PFSK-1 (cell line): Measurements from ENCODE around the gene CREB3L4.
A peak's percentile ranks its signal among the peaks of the same experiment; 100 is the strongest.

Source experiments
- FOXP2 ChIP-seq: optimal IDR thresholded peaks from 2 replicates; pipeline ENCODE3; 2011; ENCODE audit warnings: borderline replicate concordance, control low read depth, inconsistent platforms; ENCODE audit not compliant: insufficient read depth; ENCODE audit errors: extremely low read length, extremely low read depth
- POLR2AphosphoS5 ChIP-seq: IDR thresholded peaks from 2 replicates; pipeline ENCODE4 v1.6.1; 2012; ENCODE audit warnings: low read depth, mild to moderate bottlenecking, control low read depth, low read length, moderate library complexity
- REST ChIP-seq, 2 experiments: IDR thresholded peaks; 2 replicates each; pipeline versions ENCODE4 v1.6.1 to v1.8.0; 2011 to 2012; ENCODE audit warnings: low read depth in 2 of 2, low read length in 2 of 2, control low read depth in 1 of 2, inconsistent platforms in 1 of 2, mild to moderate bottlenecking in 1 of 2, moderate library complexity in 1 of 2; ENCODE audit not compliant: insufficient read depth in 1 of 2
- SIN3A ChIP-seq: IDR thresholded peaks from 2 replicates; pipeline ENCODE4 v1.6.1; 2012; ENCODE audit warnings: mild to moderate bottlenecking, low read length, moderate library complexity, borderline replicate concordance; ENCODE audit not compliant: insufficient read depth
- TAF1 ChIP-seq: IDR thresholded peaks from 2 replicates; pipeline ENCODE4 v1.6.1; 2012; ENCODE audit warnings: low read length, control low read depth, borderline replicate concordance; ENCODE audit not compliant: insufficient read depth

Gene CREB3L4

DNA sequence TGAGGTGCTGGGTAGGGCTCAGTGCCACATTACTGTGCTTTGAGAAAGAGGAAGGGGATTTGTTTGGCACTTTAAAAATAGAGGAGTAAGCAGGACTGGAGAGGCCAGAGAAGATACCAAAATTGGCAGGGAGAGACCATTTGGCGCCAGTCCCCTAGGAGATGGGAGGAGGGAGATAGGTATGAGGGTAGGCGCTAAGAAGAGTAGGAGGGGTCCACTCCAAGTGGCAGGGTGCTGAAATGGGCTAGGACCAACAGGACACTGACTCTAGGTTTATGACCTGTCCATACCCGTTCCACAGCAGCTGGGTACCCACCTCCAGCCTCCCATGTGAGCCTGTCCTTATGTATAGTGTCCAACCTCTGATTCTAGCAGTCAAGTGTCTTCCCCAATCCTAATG lies 8.2 kb upstream of the CREB3L4 start:
- TF ChIP-seq REST (IDR thresholded peaks at IDR 0.05; ENCODE audit: insufficient read depth in 1 of 2, low read depth in 2 of 2, low read length in 2 of 2) = no peak
- TF ChIP-seq TAF1 = no peak
- TF ChIP-seq FOXP2 = no peak
- TF ChIP-seq POLR2AphosphoS5 = no peak
- TF ChIP-seq SIN3A = no peak

DNA sequence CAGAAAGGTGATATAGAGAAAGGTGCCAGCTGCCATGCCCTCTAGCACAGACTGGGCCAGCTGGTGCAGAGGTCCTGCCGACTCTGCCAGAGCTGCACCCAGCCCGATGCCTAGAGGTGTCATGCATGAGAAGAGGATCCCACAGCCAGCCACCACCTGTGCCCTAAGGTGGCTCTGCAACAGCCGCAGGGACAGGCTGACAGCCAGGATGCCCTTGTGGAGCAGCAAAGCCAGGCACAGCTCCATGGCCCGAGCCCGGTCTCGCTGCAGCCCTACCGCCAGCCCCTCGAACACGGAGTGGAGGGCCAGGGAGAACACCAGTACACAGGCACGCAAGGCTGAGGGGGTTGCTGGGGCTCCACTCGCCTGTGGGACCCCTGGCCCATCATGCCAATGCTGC lies 7.5 kb upstream of the CREB3L4 start:
- TF ChIP-seq SIN3A (no peak), REST (IDR thresholded peaks at IDR 0.05; ENCODE audit: insufficient read depth in 1 of 2, low read depth in 2 of 2, low read length in 2 of 2) (no peak), POLR2AphosphoS5 (no peak)

- TF ChIP-seq SIN3A = no peak
- no peak for TF ChIP-seq TAF1
- no peak for TF ChIP-seq POLR2AphosphoS5
- no peak for TF ChIP-seq FOXP2
Observed at GRCh38 chr1:153961421-153961820, 6.3 kb upstream of the CREB3L4 start.

- TF ChIP-seq SIN3A = no peak
- TF ChIP-seq TAF1 = no peak
- TF ChIP-seq FOXP2 = no peak
- TF ChIP-seq REST (IDR thresholded peaks at IDR 0.05; ENCODE audit: insufficient read depth in 1 of 2, low read depth in 2 of 2, low read length in 2 of 2) = no peak
- TF ChIP-seq POLR2AphosphoS5 = no peak
Observed at GRCh38 chr1:153962088-153963029, 5.3 kb upstream of the CREB3L4 start.

GRCh38 chr1:153963030-153963849 lies 4.5 kb upstream of the CREB3L4 start, which contains the start of gene SLC39A1:
Gene SLC39A1, minus strand, starts transcription at chr1:153963537. Its CDS starts 822 bp downstream, at chr1:153962715.
- 0 out of 2 replicates have a peak, but pooled peaks have one; percentile 10 for TF ChIP-seq SIN3A
- 0 out of 4 replicates have a peak, but pooled peaks of 1 of the 2 experiments have one; percentile 18 for TF ChIP-seq REST (IDR thresholded peaks at IDR 0.05; ENCODE audit: insufficient read depth in 1 of 2, low read depth in 2 of 2, low read length in 2 of 2)
- TF ChIP-seq POLR2AphosphoS5 = peak; percentile 82
- TF ChIP-seq FOXP2 = no peak
- peak; percentile 75; the same call in 1 of the 2 replicates for TF ChIP-seq TAF1
